Measurements from ENCODE around the gene CLCN7. TPM values are rescaled to one million over a fixed set of nuclear protein-coding genes. Genes with fewer than 3 reads are reported as not detected.

The CLCN7 gene
- polyA plus RNA-seq, 3 donors: 37.4 to 249 (median 56.5) TPM

DNA sequence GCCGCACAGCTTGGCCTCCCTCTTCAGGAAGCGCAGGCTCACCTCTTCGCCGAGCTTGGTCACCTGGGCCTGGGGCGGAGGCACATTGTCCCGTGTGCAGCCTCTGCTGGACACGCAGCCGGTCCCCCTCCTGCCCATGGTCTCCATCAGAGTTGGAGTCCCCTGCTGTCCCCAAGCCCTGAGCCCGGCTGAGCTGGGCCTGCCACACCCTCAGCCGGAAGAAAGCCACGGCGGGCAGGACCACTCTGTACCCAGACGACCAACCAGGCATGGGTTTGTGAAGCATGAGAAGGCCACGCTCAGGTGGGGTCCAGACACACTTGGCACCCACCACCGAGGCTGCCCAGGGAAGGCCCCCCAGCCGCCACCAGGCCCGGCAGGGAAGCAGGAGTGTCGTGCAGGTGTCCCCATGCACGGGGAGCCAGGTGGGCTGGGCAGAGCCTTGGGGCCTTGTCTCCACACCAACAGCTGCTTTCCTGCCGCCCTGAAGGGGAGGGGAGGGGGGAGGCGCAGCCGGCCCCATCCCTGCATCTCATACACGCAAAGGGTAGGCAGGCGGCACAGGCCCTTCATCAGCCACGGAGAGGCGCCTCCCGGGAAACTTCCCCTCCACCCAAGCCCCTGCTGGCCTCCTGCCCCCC, 35.6 kb downstream of the CLCN7 start:
- no peak overlapping the region for H3K27ac ChIP-seq (ENCODE audit: low read depth in 1 of 2, low read length in 2 of 2)
- H3K36me3 Mint-ChIP-seq: peaks cover 0 to 15% of the 10 kb centered on the region in 2 donors
- no peak overlapping the region for H3K4me2 ChIP-seq (replicated peaks; ENCODE audit: extremely low read depth, low read length, poor library complexity, severe bottlenecking)
- no peak overlapping the region for H3K4me3 ChIP-seq (replicated peaks in 1 of 3; ENCODE audit: low read depth in 2 of 3, low read length in 3 of 3)
- peaks cover 0 to 3% (median 2%) of the 10 kb centered on the region in 3 donors for H3K27me3 Mint-ChIP-seq (ENCODE audit: low read depth in 3 of 3)
- TF ChIP-seq, protein P1, sequence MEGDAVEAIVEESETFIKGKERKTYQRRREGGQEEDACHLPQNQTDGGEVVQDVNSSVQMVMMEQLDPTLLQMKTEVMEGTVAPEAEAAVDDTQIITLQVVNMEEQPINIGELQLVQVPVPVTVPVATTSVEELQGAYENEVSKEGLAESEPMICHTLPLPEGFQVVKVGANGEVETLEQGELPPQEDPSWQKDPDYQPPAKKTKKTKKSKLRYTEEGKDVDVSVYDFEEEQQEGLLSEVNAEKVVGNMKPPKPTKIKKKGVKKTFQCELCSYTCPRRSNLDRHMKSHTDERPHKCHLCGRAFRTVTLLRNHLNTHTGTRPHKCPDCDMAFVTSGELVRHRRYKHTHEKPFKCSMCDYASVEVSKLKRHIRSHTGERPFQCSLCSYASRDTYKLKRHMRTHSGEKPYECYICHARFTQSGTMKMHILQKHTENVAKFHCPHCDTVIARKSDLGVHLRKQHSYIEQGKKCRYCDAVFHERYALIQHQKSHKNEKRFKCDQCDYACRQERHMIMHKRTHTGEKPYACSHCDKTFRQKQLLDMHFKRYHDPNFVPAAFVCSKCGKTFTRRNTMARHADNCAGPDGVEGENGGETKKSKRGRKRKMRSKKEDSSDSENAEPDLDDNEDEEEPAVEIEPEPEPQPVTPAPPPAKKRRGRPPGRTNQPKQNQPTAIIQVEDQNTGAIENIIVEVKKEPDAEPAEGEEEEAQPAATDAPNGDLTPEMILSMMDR (IDR thresholded peaks at IDR 0.05): no peak
- no peaks in the 10 kb centered on the region for H3K4me1 ChIP-seq (ENCODE audit: control insufficient read depth in 1 of 2, insufficient read depth in 2 of 2, low read length in 2 of 2)
- no peaks in the 10 kb centered on the region for H3K9me3 Mint-ChIP-seq
- H3K9ac ChIP-seq (ENCODE audit: insufficient read depth, low read length, poor library complexity, severe bottlenecking): no peak overlapping the region
- H3K4me3 Mint-ChIP-seq: no peak overlapping the region
- H3K36me3 ChIP-seq (replicated peaks in 1 of 2; ENCODE audit: control insufficient read depth in 1 of 2, insufficient read depth in 2 of 2, low read length in 2 of 2): peaks cover 0 to 4% of the 10 kb centered on the region in 2 donors
- H3K9me3 ChIP-seq (replicated peaks in 1 of 2; ENCODE audit: control insufficient read depth in 1 of 2, insufficient read depth in 1 of 2, low read length in 2 of 2): no peaks in the 10 kb centered on the region
- no peak for DNase-seq
- H3K79me2 ChIP-seq (ENCODE audit: insufficient read depth, low read length): no peaks in the 10 kb centered on the region
- no peak overlapping the region for H3K27ac Mint-ChIP-seq
- intact Hi-C loops (cut with micrococcal nuclease): no loop called here
- H3K27me3 ChIP-seq (ENCODE audit: control insufficient read depth in 2 of 2, insufficient read depth in 2 of 2, low read length in 2 of 2): no peaks in the 10 kb centered on the region
- no peaks in the 10 kb centered on the region for H3K4me1 Mint-ChIP-seq
- H2AFZ ChIP-seq (ENCODE audit: insufficient read depth, low read depth, low read length, poor library complexity, severe bottlenecking): no peak overlapping the region
- WGBS (ENCODE audit: insufficient coverage): 94% methylated on average over 13 of the region's 27 CpGs
- no peaks in the 10 kb centered on the region for H4K20me1 ChIP-seq (ENCODE audit: insufficient read depth, low read length)

DNA sequence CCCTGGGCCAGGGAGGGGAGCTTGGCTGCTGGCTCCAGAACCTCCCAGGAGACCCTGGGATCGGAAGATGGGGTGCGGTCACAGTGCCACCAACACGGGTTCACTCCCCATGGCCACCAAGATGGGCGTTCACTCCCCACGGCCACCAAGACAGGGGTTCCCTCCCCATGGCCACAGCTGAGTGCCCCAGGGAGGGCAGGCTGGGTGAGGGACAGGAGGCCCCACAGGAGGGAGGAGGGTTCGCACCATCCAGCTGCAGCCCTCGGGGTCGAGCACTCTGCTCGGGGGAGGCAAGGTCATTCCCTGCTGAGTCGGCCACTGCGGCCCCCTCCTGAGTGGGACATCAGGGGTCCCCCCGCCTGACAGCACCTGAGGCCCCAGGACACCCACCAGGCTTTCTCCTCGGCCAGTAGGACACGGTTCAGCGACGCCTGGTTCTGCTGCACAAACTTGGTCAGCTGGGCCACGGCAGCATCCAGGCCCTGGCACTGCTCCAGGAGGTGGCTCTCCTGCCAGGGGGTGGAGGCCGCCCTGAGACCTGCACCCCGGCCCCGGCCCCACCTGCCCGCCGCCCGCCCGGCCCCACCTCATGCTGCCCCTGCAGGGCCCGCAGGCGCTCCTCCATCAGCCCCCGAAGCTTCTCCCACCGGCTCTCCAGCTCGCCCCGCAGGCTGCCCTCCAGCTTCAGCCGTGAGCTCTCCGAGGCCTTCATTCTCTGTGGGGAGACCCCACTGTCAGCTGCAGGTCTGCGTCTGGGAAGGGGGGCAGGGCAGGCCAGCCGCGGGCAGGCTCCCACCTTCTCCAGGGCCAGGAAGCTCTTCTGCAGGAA, 36.4 kb downstream of the CLCN7 start:
- no peak overlapping the region for H3K4me3 ChIP-seq (replicated peaks in 1 of 3; ENCODE audit: low read depth in 2 of 3, low read length in 3 of 3)
- H3K36me3 ChIP-seq (replicated peaks in 1 of 2; ENCODE audit: control insufficient read depth in 1 of 2, insufficient read depth in 2 of 2, low read length in 2 of 2): peaks cover 0 to 4% of the 10 kb centered on the region in 2 donors
- H3K9ac ChIP-seq (ENCODE audit: insufficient read depth, low read length, poor library complexity, severe bottlenecking): no peak overlapping the region
- no peak overlapping the region for H3K4me2 ChIP-seq (replicated peaks; ENCODE audit: extremely low read depth, low read length, poor library complexity, severe bottlenecking)
- no peaks in the 10 kb centered on the region for H3K4me1 Mint-ChIP-seq
- H3K27me3 Mint-ChIP-seq (ENCODE audit: low read depth in 3 of 3): peaks cover 0 to 6% (median 3%) of the 10 kb centered on the region in 3 donors
- DNase-seq: no peak
- no peaks in the 10 kb centered on the region for H3K9me3 ChIP-seq (replicated peaks in 1 of 2; ENCODE audit: control insufficient read depth in 1 of 2, insufficient read depth in 1 of 2, low read length in 2 of 2)
- TF ChIP-seq, protein P1 (IDR thresholded peaks at IDR 0.05): no peak
- H3K4me1 ChIP-seq (ENCODE audit: control insufficient read depth in 1 of 2, insufficient read depth in 2 of 2, low read length in 2 of 2): peaks cover 0 to 1% of the 10 kb centered on the region in 2 donors
- H2AFZ ChIP-seq (ENCODE audit: insufficient read depth, low read depth, low read length, poor library complexity, severe bottlenecking): no peak overlapping the region
- no peaks in the 10 kb centered on the region for H3K79me2 ChIP-seq (ENCODE audit: insufficient read depth, low read length)
- no peak overlapping the region for H3K4me3 Mint-ChIP-seq
- no peaks in the 10 kb centered on the region for H3K9me3 Mint-ChIP-seq
- WGBS (ENCODE audit: insufficient coverage): 93% methylated on average over 31 of the region's 35 CpGs
- no peak overlapping the region for H3K27ac ChIP-seq (ENCODE audit: low read depth in 1 of 2, low read length in 2 of 2)
- intact Hi-C loops (cut with micrococcal nuclease): no loop called here
- peaks cover 0 to 15% of the 10 kb centered on the region in 2 donors for H3K36me3 Mint-ChIP-seq
- peaks cover 0 to 6% of the 10 kb centered on the region in 2 donors for H3K27me3 ChIP-seq (ENCODE audit: control insufficient read depth in 2 of 2, insufficient read depth in 2 of 2, low read length in 2 of 2)
- no peaks in the 10 kb centered on the region for H4K20me1 ChIP-seq (ENCODE audit: insufficient read depth, low read length)
- H3K27ac Mint-ChIP-seq: no peak overlapping the region

Data from CD14-positive monocyte (primary cell).